Common myeloid progenitor, CD34-positive (primary cell): Measurements from ENCODE around the gene TNFSF15.
"Not testable (repeated sequence)": the region's sequence is repeated elsewhere in the genome, so short reads cannot be mapped to it uniquely, and the experiment has no call there.

Source experiments
- CTCF ChIA-PET: fragments of 350-600 bp; sonication (Branson Sonifier 250); formaldehyde crosslinking; loops from one replicate; lab custom pipeline; 2021; ENCODE audit warnings: antibody characterized with exemption; lab: Charles Lee
- POLR2A ChIA-PET: fragments of 350-600 bp; sonication (Branson Sonifier 250); formaldehyde crosslinking; loops from one replicate; lab custom pipeline; 2021; ENCODE audit warnings: antibody characterized with exemption; lab: Charles Lee
- DNase-seq, 3 donors: peaks; one replicate each; pipeline versions ENCODE4 v3.0.0 to v3.0.0-alpha.2; 2013
- H3K27ac ChIP-seq, 2 experiments: 1 replicate in 1 of 2; 2 replicates in 1 of 2; pipeline ENCODE4 v1.7.0; 2013; ENCODE audit warnings: inconsistent platforms in 2 of 2, low read length in 2 of 2, mild to moderate bottlenecking in 2 of 2, low read depth in 1 of 2, moderate library complexity in 1 of 2; ENCODE audit not compliant: severe bottlenecking in 2 of 2, insufficient read depth in 1 of 2, poor library complexity in 1 of 2
- H3K27me3 ChIP-seq, 5 experiments: replicated peaks in 2 of 5; 1 replicate in 3 of 5; 2 replicates in 2 of 5; pipeline versions ENCODE4 v1.6.1 to v1.7.0; 2013; ENCODE audit warnings: low read length in 4 of 5, mild to moderate bottlenecking in 2 of 5, moderate library complexity in 2 of 5, inconsistent platforms in 1 of 5; ENCODE audit not compliant: insufficient read depth in 5 of 5, control insufficient read depth in 4 of 5
- H3K36me3 ChIP-seq, 4 experiments: 1 replicate in 2 of 4; 2 replicates in 2 of 4; pipeline versions ENCODE4 v1.6.1 to v1.7.0; 2013; ENCODE audit warnings: low read length in 3 of 4, control low read depth in 1 of 4, mild to moderate bottlenecking in 1 of 4; ENCODE audit not compliant: control insufficient read depth in 4 of 4, insufficient read depth in 4 of 4
- H3K4me1 ChIP-seq, 4 experiments: 1 replicate in 3 of 4; 2 replicates in 1 of 4; pipeline versions ENCODE4 v1.6.1 to v1.7.1; 2013; ENCODE audit warnings: low read length in 3 of 4, mild to moderate bottlenecking in 3 of 4, control low read depth in 1 of 4, inconsistent platforms in 1 of 4, moderate library complexity in 1 of 4; ENCODE audit not compliant: control insufficient read depth in 4 of 4, insufficient read depth in 4 of 4; ENCODE audit errors: control extremely low read depth in 1 of 4
- H3K4me3 ChIP-seq, 7 experiments: 1 replicate in 4 of 7; 2 replicates in 3 of 7; pipeline versions ENCODE4 v1.5.1 to v1.7.0; 2013; ENCODE audit warnings: mild to moderate bottlenecking in 7 of 7, low read length in 6 of 7, moderate library complexity in 6 of 7, inconsistent platforms in 2 of 7, low read depth in 2 of 7, control low read depth in 1 of 7; ENCODE audit not compliant: insufficient read depth in 4 of 7, control insufficient read depth in 1 of 7; ENCODE audit errors: extremely low read depth in 1 of 7
- H3K9me3 ChIP-seq, 5 experiments: 1 replicate in 4 of 5; 2 replicates in 1 of 5; pipeline versions ENCODE4 v1.6.1 to v1.7.1; 2013; ENCODE audit warnings: low read length in 4 of 5, mild to moderate bottlenecking in 2 of 5, inconsistent platforms in 1 of 5, low read depth in 1 of 5, moderate library complexity in 1 of 5; ENCODE audit not compliant: control insufficient read depth in 4 of 5, insufficient read depth in 2 of 5; ENCODE audit errors: control extremely low read depth in 1 of 5
- WGBS: methylation state at CpG from one replicate; pipeline ENCODE4 v1.1.5; 2013; ENCODE audit not compliant: insufficient coverage; 5-methylcytosine and 5-hydroxymethylcytosine counted together

Gene TNFSF15

GRCh38 chr9:114743446-114743845 is 62.4 kb downstream of the TNFSF15 start:
- H3K27me3 ChIP-seq: no peaks in the 10 kb centered on the region
- no peak overlapping the region for H3K4me3 ChIP-seq
- H3K27ac ChIP-seq: no peak overlapping the region
- POLR2A ChIA-PET: no interaction called here
- no peaks in the 10 kb centered on the region for H3K36me3 ChIP-seq
- 100% methylated on average over 3 of the region's 3 CpGs for WGBS
- no peaks in the 10 kb centered on the region for H3K9me3 ChIP-seq
- DNase-seq: no peak
- CTCF ChIA-PET: interaction anchor here (0.6 to 9.2 kb wide), 5 partner anchors 61 to 310 kb away, joined by 3 to 188 read pairs (median 6); partner anchors contain the start of gene TEX48
- no peaks in the 10 kb centered on the region for H3K4me1 ChIP-seq

- no peaks in the 10 kb centered on the region for H3K36me3 ChIP-seq
- H3K4me1 ChIP-seq: no peaks in the 10 kb centered on the region
- POLR2A ChIA-PET: no interaction called here
- H3K9me3 ChIP-seq: no peaks in the 10 kb centered on the region
- no peak overlapping the region for H3K4me3 ChIP-seq
- no peak overlapping the region for H3K27ac ChIP-seq
- no peak for DNase-seq
- CTCF ChIA-PET: interaction anchor here (0.6 to 9.2 kb wide), 8 partner anchors 9 to 311 kb away, joined by 3 to 188 read pairs (median 6); no protein-coding TSS in a partner anchor
- no peaks in the 10 kb centered on the region for H3K27me3 ChIP-seq
- WGBS: no CpG with 5 or more reads among the region's 2 CpGs
Observed at GRCh38 chr9:114742947-114743346, 62.9 kb downstream of the TNFSF15 start.

GRCh38 chr9:114741521-114741920 is 64.3 kb downstream of the TNFSF15 start:
- 100% methylated on average over 1 of the region's 1 CpG for WGBS
- H3K9me3 ChIP-seq, H3K36me3 ChIP-seq, H3K27ac ChIP-seq, H3K4me3 ChIP-seq, H3K4me1 ChIP-seq, H3K27me3 ChIP-seq, DNase-seq: not testable (repeated sequence)
- ChIA-PET POLR2A (interaction anchor here (1.0 kb wide), 1 partner anchor 13 kb away, joined by 4 read pairs; no protein-coding TSS in a partner anchor), CTCF (interaction anchor here (1.8 to 9.2 kb wide), 4 partner anchors 79 to 273 kb away, joined by 3 to 188 read pairs (median 48); no protein-coding TSS in a partner anchor)

GRCh38 chr9:114738581-114739316 is 67.1 kb downstream of the TNFSF15 start:
- Histone ChIP-seq H3K4me3 (no peak overlapping the region), H3K27ac (no peak overlapping the region), H3K4me1 (peaks cover 0 to 8% (median 2%) of the 10 kb centered on the region in 4 experiments), H3K27me3 (peaks cover 0 to 2% (median 0%) of the 10 kb centered on the region in 5 experiments), H3K36me3 (no peaks in the 10 kb centered on the region), H3K9me3 (no peaks in the 10 kb centered on the region)
- DNase-seq: peak; percentile 83 to 93 (median 88)
- 29% methylated on average over 5 of the region's 8 CpGs for WGBS
- ChIA-PET CTCF (interaction anchor here (0.7 to 9.2 kb wide), 12 partner anchors 15 to 320 kb away, joined by 3 to 188 read pairs (median 4); no protein-coding TSS in a partner anchor), POLR2A (no interaction called here)

GRCh38 chr9:114737847-114738246 is 68.0 kb downstream of the TNFSF15 start:
- WGBS: 100% methylated on average over 1 of the region's 4 CpGs
- H3K27ac ChIP-seq: no peak overlapping the region
- no peak overlapping the region for H3K4me3 ChIP-seq
- ChIA-PET POLR2A (no interaction called here), CTCF (interaction anchor here (0.7 to 9.2 kb wide), 12 partner anchors 9 to 319 kb away, joined by 3 to 188 read pairs (median 4); no protein-coding TSS in a partner anchor)
- DNase-seq: no peak
- H3K27me3 ChIP-seq: peaks cover 0 to 2% (median 0%) of the 10 kb centered on the region in 5 experiments
- no peaks in the 10 kb centered on the region for H3K36me3 ChIP-seq
- H3K9me3 ChIP-seq: no peaks in the 10 kb centered on the region
- peaks cover 0 to 8% (median 2%) of the 10 kb centered on the region in 4 experiments for H3K4me1 ChIP-seq

- Histone ChIP-seq H3K9me3 (no peaks in the 10 kb centered on the region), H3K4me1 (peaks cover 0 to 8% (median 2%) of the 10 kb centered on the region in 4 experiments), H3K27me3 (peaks cover 0 to 2% (median 0%) of the 10 kb centered on the region in 5 experiments), H3K4me3 (no peak overlapping the region), H3K27ac (no peak overlapping the region), H3K36me3 (no peaks in the 10 kb centered on the region)
- POLR2A ChIA-PET: interaction anchor here (0.5 kb wide), 1 partner anchor 172 kb away, joined by 3 read pairs; no protein-coding TSS in a partner anchor
- CTCF ChIA-PET: interaction anchor here (1.3 to 9.2 kb wide), 7 partner anchors 8 to 277 kb away, joined by 3 to 188 read pairs (median 7); no protein-coding TSS in a partner anchor
- WGBS: 100% methylated on average over 3 of the region's 3 CpGs
- DNase-seq: no peak
Observed at GRCh38 chr9:114737118-114737517, 68.7 kb downstream of the TNFSF15 start.
